GM12891 (cell line): ENCODE results near the gene PEDS1.
"Not testable (repeated sequence)": the region's sequence is repeated elsewhere in the genome, so short reads cannot be mapped to it uniquely, and the experiment has no call there.

Experiments
- DNase-seq: peaks from one replicate; pipeline ENCODE4 v3.0.0; 2011; ENCODE audit warnings: low spot score; ENCODE audit not compliant: insufficient read length
- FAIRE-seq: peaks from 2 replicates; lab custom pipeline; 2011; peaks lifted over from hg19 to GRCh38; lab: Jason Lieb, UNC
- PAX5 ChIP-seq: IDR thresholded peaks from 2 replicates; pipeline ENCODE4 v1.6.1; 2011; ENCODE audit warnings: low read length, moderate library complexity, mild to moderate bottlenecking; ENCODE audit not compliant: insufficient read depth, severe bottlenecking
- POLR2A ChIP-seq: IDR thresholded peaks from 2 replicates; pipeline ENCODE4 v1.6.1; 2011; ENCODE audit warnings: low read depth, low read length, control low read depth
- POLR2AphosphoS5 ChIP-seq: IDR thresholded peaks from 2 replicates; pipeline ENCODE4 v1.6.1; 2011; ENCODE audit warnings: low read depth, low read length, control low read depth
- POU2F2 ChIP-seq: IDR thresholded peaks from 2 replicates; pipeline ENCODE4 v1.6.1; 2011; ENCODE audit warnings: low read depth, mild to moderate bottlenecking, control low read depth, low read length, moderate library complexity
- SPI1 ChIP-seq: IDR thresholded peaks from 2 replicates; pipeline ENCODE4 v1.6.1; 2011; ENCODE audit warnings: low read depth, low read length, control low read depth
- TAF1 ChIP-seq: IDR thresholded peaks from 2 replicates; pipeline ENCODE4 v1.6.1; 2011; ENCODE audit warnings: low read depth, low read length, control low read depth

PEDS1 gene

DNA sequence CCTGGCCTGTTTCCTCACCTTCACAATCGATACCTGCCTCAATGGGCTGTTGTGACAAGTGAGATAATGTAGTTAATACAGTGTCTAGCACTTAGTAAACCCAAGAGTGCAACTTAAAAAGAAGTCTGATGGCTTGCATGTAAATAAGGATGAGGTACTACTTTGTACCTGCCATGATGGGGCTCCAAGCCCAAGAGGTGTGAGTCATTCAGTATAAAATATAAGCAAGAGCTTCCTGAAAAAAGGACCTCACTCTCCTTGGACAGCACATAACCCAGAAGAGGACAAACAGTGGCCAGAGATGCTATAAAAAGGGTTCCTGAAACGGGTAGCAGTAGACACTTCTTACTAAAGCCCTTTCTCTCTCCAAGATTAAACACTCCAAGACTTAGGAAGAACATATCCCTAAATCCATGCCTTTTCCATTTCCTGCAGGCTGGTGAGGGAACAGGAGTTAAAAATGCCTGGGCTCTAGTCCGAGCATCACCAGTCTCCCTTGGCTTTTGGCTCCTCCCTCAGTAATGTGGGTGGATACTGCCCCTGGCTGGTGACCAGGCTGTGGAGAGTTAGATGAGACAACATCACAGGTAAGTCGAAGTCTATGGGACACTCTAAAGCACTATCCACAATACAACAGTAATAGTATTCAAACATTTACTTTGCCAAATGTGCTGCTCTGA, 44.8 kb downstream of the PEDS1 start:
- FAIRE-seq (no peak), DNase-seq (no peak)
- no peak for TF ChIP-seq SPI1
- TF ChIP-seq POU2F2, result no peak
- TF ChIP-seq TAF1, result no peak
- no peak for TF ChIP-seq PAX5
- TF ChIP-seq POLR2A, result no peak
- TF ChIP-seq POLR2AphosphoS5, result no peak

DNA sequence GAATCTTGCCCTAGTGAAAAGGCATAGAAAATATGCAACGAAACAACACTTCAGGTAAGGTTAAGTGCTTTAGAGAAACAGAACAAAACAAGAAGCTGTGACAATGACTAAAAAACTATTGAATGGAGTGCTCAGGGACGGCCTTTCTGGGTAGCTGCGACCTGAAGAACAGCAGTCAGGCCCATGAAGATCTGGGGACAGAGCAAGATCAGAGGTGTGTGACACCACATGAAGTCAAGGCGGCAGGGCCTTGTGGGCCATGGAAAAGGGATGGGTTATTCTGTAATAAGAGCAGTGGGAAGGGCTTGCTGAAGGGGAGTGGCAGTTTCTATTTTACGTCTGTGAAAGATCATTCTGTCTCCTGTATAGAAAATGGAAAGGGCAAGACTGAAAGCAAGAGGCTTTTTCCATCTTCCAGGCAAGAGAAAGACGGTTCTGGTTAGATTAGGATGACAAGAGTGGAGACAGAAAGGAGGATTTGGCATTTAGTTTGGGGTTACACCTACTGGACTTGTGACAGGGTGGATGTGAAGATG, 45.7 kb downstream of the PEDS1 start:
- DNase-seq, result no peak
- FAIRE-seq, result no peak
- no peak for TF ChIP-seq SPI1
- TF ChIP-seq POLR2AphosphoS5, result no peak
- no peak for TF ChIP-seq TAF1
- TF ChIP-seq PAX5, result no peak
- TF ChIP-seq POLR2A, result no peak
- TF ChIP-seq POU2F2, result no peak

DNA sequence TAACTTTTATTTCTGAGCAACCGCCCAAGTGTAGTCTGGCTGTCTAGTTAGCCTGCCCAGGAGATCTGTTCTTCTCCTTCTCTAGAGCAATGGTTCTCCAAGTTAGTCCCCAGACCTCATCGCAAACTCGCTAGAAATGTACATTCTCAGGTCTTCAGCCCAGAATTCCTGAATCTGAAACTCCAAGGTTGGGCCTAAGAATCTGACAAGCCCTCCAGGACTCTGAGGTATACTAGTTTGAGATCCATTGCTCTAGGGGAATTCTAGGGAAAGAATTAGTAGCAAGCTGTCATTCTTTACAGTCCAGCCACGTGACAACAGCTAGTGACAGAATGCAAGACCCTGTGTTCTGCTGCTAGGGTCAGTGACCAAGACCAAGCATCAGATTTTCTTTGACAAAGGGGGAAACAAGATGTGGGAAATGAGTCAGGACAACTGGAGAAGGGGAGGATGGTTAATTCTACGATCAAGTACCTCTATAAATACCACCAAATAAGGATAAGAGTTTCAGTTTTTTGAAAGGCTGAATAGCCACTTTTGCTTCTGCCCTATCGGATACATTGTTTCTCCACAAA, 46.4 kb downstream of the PEDS1 start:
- TF ChIP-seq POLR2AphosphoS5 (no peak), TAF1 (no peak)
- no peak for FAIRE-seq
- DNase-seq, result no peak

DNA sequence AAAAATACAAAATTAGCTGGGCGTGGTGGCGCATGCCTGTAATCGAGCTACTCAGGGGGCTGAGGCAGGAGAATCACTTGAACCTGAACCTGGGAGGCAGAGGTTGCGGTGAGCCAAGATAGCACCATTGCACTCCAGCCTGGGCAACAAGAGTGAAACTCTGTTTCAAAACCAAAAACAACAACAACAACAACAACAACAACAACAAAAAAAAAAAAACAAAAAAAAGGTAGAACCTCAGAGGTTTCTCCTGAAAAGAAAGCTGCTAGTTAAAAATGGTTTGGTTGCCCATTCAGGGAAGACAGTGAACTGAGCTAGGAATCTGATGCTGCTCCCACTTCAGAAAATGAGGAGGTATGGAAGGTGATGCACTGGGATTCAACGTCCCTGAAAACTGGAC, 46.9 kb downstream of the PEDS1 start:
- DNase-seq, FAIRE-seq: not testable (repeated sequence)
